H4 (cell line): ENCODE results near the gene ANAPC4. TPM values are rescaled to one million over a fixed set of nuclear protein-coding genes. Genes with fewer than 3 reads are reported as not detected.

Experiments used
- total RNA-seq: library from RNA; depleted of rRNA; stranded (reverse); fragments of >200 nt; shearing (Covaris generic); gene quantifications from 2 replicates; pipeline ENCODE4 v1.2.3, GENCODE V29; 2014; rRNA removed

Gene ANAPC4
- total RNA-seq, 1 experiment from 2014 or later = 22.6 TPM

Other genes starting within 250 kb of the ANAPC4 start
- gene SEPSECS, start 216.8 kb upstream of the ANAPC4 start, total RNA-seq = 4.7 and 6.5 TPM in 2 replicates
- 14.5 and 16.0 TPM in 2 replicates for gene PI4K2B, start 143.2 kb upstream of the ANAPC4 start, total RNA-seq
- 14.7 and 17.2 TPM in 2 replicates for gene ZCCHC4, start 64.5 kb upstream of the ANAPC4 start, total RNA-seq